Hypothalamus (tissue), 51 donors: ENCODE results near the gene MYOZ2.

Experiments
- DNase-seq, 51 donors: peaks; one replicate each; lab custom pipeline; 2025; lab: John Stamatoyannopoulos, UW

The MYOZ2 gene

GRCh38 chr4:119233750-119234149, 98.1 kb downstream of the MYOZ2 start:
- no peak for DNase-seq

GRCh38 chr4:119237201-119237600, 101.6 kb downstream of the MYOZ2 start:
- no peak for DNase-seq
